ENCODE data around the gene ETV3L.
"Not testable (repeated sequence)": the region's sequence is repeated elsewhere in the genome, so short reads cannot be mapped to it uniquely, and the experiment has no call there.

Gene ETV3L

GRCh38 chr1:157069601-157070000 is 30.0 kb downstream of the ETV3L start:
- no peak for DNase-seq

- not testable (repeated sequence) for DNase-seq
These were observed 40.4 kb downstream of the ETV3L start for GRCh38 chr1:157059241-157059640.

- DNase-seq: no peak
These were observed 43.3 kb downstream of the ETV3L start for GRCh38 chr1:157056269-157056668.

GRCh38 chr1:157055729-157056128 is 43.9 kb downstream of the ETV3L start:
- not testable (repeated sequence) for DNase-seq

GRCh38 chr1:157050836-157051235 is 48.8 kb downstream of the ETV3L start:
- no peak for DNase-seq

GRCh38 chr1:157047062-157047410 is 52.6 kb downstream of the ETV3L start:
- no peak for DNase-seq

GRCh38 chr1:157045250-157046218 is 54.1 kb downstream of the ETV3L start, which contains the start of gene ARHGEF11:
ARHGEF11 (minus strand) TSS chr1:157045742; CDS start chr1:157044330, 1,412 bp downstream.
- no peak for DNase-seq

GRCh38 chr1:157044326-157044725 is 55.3 kb downstream of the ETV3L start:
- no peak for DNase-seq

GRCh38 chr1:157043685-157044084 is 55.9 kb downstream of the ETV3L start:
- DNase-seq: no peak

- no peak for DNase-seq
These were observed 56.8 kb downstream of the ETV3L start for GRCh38 chr1:157042846-157043245.

Measured in CD4-positive, alpha-beta T cell treated with Interleukin-4 for 4 hours (primary cell).